ENCODE data around the gene NKPD1.

NKPD1 gene

DNA sequence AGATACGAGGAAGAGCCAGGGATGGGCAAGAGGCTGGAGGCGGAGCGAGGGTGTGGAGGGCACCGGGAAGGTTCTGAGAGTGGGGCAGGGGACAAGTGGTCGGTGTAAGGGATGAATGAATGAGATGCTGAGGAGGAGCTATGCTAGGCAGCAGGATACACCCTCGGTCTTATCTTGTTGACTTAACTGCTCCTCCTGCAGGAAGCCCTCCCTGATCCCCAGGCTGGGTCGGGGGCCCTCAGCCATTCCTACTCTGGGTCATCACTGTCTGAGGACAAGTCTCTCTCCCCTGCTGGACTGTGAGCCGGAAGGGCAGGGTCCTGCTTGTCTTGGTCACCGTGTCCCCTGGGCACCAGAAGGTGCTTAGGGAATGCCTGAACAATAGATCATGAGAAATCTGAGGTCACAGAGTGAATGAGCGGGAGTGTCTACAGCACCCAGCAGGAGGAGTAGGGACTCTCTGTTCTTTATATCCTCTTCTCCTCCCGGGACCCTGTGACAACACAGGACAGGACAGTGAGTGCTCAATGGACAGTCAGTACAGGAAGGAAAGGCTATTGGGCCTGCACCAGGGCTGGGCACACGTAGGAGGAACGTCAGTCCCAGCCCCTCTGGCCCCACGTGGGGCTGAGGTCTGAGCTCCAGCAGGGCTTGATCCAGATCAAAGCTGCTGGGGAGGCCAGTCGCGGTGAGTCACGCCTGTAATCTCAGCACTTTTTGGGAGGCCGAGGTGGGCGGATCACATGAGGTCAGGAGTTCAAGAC is 6.5 kb downstream of the NKPD1 start:
- no peak for DNase-seq (ENCODE audit: low spot score)

DNA sequence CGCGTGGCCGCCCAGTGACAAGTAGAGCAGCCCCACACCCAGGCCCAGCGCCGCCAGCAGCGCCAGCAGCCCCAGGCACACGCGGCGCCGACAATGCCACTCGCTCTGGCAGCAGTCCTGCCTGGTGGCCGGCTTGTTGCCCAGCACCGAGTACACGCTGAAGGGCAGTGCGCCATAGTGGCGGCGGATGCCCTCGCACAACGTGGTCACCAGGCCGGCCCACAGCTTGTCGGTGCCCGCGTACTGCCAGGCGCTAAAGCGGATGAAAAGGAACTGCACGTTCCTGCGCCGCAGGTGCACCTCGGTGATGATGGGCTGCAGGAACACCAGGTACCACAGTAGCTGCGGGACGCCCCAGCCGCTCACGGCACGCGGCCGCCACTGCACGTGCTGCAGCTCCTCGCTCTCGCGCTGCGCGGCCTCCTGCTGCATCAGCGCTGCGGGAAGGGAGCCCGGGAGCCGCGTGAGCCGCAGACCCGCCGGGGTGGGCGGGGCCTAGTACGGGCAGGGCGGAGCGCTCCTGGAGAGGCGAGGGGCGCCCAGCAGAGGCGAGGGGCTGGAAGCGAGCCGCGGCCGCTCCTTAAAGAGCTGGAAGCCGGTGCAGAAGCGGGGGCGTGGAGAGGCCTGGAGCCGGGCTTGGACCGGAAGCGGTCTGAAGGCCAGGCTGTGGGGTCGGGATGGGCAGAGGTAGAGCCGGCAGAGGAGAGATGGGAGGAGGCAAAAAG is 7.3 kb downstream of the NKPD1 start:
- no peak for DNase-seq (ENCODE audit: low spot score)

DNA sequence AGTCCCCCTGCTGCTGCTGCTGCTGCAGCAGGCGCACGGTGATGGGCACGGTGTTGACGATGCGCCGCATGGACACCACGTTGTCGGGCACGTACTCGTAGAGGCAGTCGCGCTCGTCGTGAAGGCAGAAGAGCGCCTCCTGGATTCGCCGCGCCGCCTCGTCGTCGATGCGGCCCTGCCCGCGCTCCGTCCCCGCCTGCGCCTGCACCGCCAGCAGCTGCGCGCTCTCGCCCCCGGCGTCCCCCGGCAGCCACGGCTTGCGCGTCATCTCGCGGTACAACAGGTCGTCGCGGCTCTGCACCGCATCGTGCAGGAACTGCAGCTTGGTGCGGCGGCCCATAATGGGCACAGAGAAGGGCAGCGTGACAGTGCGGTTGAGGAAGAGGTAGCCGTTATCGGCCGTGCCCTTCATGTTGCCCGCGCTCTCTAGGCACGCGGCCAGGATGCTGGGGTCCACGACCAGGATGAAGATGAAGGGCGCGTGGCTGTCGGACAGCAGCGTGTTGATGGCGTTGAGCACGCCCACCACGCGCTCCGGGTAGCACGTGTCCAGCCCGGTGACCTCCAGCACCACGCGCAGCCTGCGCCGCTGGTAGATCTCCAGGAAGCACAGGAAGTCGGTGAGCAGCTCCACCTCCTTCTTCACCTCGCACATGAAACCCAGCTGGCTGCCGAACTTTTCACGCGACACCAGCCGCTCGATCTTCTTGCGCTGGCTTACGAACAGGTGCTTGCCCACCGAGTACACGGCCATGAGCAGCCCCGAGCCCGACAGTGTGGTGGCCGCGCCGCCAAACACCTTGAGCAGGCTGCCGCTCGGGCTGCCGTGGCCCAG is 8.1 kb downstream of the NKPD1 start:
- DNase-seq (ENCODE audit: low spot score): no peak

DNA sequence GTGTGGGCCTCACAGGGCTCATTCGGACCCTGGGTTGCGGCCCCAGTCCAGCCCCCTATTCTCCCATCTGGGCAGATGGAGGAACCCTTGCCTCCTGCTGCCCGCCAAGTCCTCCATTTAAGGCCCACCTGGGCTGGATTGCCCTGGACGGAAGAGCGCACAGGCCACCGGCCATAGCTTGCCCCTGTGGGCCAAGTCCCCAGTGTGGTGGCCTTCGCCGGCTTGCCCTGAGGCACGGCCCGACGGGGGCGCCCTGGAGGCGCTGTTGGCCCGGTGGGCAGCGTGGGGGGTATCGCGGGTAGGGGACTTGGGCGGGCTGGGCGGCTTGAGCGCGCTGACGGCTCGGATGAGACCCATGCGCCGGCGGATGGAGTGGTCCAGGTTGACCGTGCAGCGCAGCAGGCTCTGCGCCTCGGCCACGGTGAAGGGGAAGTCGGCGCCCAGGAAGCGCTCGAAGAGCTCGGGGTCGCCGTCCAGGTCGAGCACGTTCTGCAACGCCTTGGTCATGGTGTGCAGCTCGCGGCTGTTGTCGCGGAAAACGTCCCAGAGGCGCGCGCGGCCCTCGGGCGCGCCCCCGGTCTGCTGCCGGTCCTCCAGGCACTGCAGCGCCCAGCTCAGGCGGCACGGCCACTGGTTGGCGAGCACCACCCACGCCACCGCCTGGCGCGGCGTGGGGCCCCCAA is 8.8 kb downstream of the NKPD1 start:
- DNase-seq (ENCODE audit: low spot score): no peak

DNA sequence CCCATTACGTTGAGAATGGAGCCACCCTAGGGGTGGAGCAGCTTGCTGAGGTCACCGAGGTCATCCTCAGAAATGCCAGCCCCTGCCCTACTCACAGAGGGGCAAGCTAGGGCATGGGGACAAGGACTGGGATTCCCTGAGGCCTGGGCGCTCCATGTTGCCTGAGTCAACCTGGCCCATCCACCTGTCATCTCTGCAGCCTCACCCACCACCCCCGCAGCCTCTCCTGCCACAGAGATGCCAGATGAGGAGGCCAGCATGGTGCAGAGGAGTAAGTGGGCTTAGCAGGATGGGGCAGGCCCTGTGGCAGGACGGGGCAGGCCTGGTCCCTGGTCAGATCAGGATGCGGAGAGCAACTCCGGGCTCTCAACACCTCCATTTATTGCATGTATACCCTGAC is 9.5 kb downstream of the NKPD1 start:
- DNase-seq (ENCODE audit: low spot score): no peak

DNA sequence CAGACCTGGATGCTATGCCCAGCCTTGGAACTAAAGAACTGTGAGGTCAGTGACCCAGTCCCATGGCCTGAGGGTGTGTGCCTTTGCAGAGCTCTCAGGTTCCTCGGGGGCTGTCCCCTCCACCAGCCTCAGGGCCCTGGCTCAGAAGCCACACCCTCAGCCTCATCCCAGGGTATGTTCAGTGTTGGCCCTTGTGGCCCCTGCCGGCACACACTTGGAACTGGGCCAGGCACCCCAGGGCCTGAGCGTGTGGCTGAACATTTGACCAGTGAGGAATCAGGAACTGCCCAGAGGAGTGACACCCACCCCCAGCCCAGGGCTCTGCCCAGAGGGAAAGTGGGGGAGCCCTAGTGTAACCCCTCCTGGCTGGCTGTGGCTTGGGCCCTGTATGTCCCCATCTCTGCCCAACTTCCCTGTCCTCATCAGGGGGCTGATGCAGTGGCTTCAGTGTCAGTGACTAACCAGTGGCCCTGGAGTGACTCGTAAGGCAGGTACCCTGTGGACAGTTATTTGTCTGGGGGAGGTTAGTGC is 10.0 kb downstream of the NKPD1 start:
- DNase-seq (ENCODE audit: low spot score): no peak

DNA sequence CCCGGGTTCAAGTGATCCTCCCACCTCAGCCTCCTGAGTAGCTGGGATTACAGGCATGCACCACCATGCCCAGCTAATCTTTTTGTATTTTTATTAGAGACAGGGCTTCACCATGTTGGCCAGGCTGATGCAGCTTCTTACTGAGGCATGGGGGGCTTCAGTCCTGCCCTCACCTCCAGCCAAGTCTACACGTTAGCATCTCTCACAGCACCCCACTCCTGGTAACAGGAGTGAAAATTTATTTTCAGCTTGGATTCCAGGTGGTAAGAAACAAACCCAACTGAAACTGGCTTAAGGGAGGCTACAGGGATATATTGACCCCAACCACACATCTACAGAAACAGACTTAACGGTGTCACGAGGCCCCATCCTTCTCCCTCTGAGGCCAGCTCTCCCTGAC is 10.6 kb downstream of the NKPD1 start:
- no peak for DNase-seq (ENCODE audit: low spot score)

DNA sequence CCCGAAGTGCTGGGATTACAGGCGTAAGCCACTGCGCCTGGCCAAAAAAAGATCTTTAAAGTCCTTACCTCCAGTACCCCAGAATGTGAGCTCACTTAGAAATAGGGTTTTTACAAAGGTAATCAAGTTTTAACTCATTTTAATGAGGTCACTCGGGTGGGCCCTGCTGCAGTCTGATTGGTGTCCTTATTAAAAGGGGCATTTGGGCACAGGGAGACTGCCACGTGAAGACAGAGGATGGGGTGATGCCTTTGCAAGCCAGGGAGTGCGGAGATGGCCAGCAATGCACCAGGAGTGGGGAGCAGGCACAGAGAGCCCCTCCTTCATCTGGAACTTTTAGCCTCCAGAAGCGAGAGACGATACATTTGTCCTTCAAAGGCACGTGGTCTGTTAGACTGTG is 11.7 kb downstream of the NKPD1 start:
- no peak for DNase-seq (ENCODE audit: low spot score)

DNA sequence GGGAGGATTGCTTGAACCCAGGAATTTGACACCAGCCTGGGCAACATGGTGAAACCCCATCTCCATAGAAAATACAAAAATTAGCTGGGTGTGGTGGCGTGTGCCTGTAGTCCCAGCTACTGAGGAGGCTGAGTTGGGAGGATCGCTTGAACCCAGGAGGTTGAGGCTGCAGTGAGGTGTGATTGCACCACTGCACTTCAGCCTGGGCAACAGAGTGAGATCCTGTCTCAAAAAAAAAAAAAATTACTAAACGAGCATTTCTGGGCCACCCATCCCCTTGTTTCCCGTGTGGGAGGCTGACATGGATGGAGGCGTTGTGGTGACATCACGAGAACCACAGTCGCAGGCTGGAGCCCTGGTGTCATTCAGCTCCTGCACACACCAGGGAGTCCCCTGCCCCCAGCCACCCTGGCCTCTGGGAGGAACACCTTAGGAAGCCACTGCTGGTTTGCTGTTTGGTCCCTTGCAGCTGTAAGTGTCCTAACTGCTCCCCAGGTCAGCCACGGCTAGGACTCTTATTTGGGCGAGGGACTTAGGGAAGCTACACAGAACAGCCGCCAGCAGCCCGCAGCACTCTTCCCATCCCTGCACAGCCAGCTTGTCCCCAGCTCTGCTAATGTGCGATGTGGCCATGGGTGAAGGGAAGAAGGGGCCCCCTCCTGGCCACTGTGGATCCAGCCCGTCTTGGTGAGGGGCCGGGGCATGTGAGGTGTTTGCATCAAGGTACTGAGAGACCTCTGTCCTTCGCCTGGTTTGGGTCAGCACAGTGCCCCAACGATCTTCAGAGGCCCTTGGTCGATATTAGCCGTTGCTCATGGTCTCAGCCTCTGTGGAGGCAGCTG is 12.7 kb downstream of the NKPD1 start:
- no peak for DNase-seq (ENCODE audit: low spot score)

DNA sequence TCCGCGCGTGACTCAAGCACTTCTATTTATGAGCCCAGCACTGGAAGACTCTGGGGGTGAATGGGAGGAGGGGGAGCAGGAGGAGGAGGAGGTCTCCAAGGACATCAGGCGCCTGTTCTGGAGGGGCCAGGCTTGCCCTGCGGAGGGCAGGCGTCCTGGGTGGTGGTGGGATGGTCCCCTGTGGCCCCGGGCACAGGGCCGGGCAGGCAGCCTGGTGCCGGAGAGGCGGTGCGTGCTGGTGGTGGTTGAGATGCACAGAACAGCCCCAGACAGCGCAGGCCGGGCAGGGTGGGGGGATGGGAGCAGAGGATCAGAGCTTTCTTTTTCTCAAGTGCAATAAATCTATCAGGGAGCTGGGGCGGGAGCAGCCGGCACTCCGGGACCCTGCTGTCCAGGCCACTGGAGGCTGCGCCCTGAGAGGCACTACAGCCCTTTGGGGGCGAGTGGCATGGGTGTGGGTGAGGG is 14.0 kb downstream of the NKPD1 start:
- DNase-seq (ENCODE audit: low spot score): no peak

DNA sequence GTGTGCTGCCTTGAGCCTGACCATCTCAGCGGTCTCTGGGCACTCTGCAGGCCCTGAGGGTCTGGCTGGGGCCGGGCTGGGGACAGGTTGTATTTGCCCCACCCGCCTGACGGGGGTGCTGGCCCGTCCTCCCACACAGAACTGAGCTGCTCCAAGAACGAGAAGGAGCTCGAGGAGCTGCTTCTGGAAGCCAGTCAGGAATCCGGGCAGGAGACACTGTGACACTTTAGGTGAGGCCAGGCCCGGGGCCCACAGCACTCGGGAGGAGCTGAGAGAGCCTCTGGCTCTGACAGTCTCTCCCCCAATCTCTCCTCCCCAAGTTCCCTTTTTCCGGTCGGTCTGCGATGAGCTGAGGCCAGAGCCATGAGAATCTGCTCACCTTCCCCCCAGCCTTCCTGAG is 14.5 kb downstream of the NKPD1 start:
- DNase-seq (ENCODE audit: low spot score): no peak

DNA sequence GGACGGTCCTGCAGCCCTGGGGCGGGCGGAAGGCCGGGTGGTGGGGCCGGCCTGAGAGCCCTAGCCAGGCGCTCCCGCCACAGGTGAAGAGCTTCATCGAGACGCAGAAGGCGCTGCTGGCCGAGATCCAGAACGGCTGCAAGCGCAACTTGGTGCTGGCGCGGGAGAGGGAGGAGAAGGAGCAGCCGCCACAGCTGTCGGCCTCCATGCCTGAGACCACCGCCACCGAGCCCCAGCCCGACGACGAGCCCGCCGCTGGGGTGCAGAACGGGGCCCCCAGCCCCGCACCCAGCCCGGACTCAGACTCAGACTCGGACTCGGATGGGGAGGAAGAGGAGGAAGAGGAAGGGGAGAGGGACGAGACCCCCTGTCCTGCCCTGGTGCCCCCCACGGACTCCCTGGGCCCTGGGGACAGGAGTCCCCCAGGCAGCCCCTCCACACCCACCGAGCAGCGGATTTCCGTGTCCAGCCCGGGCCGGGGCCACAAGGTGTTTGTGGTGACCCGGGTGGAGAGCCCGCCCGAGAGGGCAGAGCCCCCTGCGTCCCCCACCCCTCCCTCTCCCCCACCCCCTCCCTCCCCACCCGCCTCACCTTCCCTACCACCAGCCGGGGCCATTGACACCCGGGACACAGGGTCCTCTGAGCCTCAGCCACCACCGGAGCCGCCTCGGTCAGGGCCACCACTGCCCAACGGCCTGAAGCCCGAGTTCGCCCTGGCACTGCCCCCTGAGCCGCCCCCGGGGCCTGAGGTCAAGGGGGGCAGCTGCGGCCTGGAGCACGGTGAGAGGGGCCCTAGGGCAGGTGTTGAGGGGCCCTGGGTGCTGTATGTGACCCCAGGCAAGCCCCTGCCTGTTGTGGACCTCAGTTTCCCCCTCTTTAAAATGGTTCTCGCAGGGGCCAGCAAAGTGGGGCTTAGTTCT is 15.3 kb downstream of the NKPD1 start:
- no peak for DNase-seq (ENCODE audit: low spot score)

DNA sequence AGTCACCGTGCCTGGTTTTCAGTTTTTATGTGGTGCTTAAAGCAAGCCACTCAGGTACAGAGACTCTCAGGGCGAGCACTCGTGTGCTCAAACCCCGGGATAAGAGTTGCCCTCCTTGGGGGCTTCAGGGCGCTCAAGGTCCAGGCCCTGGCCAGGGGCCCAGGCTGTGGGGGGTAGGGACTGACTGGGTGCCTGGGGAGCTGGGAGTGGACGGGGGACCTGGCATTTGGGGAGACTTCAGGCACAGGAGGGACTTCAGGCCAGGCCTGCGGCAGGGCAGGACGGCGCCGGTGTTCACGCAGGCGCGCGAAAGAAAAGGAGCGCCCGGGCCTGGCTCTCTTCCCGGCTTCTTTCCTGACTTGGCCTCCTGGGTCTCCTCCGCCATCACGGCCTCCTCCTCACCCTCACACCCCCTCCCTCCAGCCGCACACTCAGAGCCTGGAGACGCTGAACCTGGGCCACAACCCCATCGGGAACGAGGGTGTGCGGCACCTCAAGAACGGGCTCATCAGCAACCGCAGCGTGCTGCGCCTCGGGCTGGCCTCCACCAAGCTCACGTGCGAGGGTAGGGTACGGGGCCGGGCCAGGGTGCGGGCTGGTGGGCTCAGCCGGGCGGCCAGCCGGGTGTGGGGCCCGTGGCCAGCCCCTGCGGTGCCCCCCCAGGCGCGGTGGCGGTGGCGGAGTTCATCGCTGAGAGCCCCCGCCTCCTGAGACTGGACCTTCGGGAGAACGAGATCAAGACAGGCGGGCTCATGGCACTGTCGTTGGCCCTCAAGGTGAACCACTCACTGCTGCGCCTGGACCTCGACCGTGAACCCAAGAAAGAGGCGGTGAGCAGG is 16.1 kb downstream of the NKPD1 start:
- DNase-seq (ENCODE audit: low spot score): no peak

DNA sequence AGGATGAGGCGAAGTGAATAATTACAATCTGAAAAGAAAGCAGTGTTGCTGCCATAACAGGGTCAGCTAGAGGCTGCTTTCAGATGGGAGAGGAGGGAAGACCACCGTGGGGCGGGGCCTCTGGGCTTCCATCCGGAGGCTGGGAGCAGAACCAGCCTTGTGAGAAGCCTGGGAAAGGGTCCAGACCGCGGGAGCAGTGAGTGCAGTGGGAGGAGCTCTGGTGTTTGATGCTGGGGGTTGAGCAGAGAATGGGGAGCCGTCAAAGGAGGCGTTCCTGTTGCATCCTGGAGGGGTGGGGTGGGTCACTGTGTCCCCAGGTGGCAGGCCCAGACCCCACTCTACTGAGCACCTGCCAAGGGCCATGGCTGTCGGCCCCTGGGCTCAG is 18.1 kb downstream of the NKPD1 start:
- no peak for DNase-seq (ENCODE audit: low spot score)

DNA sequence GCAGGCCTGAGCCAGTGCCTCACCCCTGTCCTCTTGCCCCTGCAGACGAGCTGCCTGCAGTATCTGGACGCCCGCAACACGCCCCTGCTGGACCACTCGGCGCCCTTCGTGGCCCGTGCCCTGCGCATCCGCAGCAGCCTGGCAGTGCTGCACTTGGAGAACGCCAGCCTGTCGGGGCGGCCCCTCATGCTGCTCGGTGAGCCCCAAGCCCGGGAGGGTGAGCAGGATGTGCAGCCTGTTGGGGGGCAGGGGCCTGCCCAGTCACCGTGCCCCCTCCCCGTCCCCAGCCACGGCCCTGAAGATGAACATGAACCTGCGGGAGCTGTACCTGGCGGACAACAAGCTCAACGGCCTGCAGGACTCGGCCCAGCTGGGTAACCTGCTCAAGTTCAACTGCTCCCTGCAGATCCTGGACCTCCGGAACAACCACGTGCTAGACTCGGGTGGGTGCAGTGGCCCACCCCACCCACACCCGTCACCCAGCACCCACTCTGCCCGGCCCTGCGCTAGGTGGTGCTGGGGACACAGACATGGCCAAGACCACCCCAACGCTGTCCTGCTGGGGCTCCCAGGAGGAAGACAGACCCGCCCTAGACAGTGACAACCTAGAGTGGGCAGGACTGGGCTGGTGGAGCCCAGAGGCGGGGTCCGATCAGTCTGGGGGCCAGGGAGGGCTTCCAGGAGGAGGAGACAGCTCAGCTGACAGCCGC is 18.6 kb downstream of the NKPD1 start:
- DNase-seq (ENCODE audit: low spot score): no peak

DNA sequence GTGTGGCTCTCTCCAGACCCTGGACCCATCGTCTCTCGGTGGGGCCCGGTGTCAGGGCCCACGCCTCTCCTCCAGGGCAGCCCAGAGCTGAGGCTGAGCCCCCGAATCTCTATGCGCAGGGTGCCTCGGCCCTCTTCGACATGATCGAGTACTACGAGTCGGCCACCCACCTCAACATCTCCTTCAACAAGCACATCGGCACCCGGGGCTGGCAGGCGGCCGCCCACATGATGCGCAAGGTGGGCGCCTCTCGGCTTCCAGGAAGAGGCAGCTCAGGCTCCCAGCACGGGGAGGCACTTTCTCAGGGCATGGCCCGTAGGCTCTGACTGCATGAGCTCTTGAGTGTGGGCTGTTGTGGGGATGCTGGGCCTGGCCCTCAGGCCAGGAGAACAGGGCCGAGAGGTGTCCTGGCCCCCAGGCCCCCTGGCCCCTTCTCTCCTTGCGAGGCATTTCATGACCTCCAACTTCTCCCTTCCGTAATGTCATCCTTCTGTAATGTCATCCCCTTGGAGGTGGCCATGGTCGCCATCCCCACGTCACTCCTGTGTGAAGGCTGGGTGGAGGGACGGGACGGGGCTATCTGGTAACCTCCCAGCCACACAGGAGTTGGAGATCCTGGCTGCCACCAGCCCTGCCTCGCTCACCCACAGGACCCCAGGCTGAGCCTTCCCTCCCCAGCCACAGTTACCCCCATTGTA is 19.4 kb downstream of the NKPD1 start:
- DNase-seq (ENCODE audit: low spot score): no peak

DNA sequence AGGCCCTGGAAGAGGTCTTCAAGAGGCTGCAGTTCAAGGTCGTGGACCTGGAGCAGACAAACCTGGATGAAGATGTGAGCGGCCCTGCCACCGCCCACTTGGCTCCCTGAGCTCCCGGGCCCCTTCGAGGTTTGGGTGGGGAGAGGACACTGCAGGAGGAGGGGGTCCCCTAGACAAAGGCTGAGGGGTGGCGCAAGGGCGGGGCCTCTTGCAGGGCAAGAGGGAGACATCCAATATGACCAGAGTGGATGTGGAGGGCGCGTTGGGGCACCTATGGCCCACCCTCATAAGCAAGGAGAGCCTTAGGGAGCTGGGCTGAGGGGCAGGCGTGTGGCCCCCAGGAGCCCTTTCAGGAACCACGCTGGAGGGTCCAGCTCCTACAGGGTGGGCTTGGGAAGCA is 20.2 kb downstream of the NKPD1 start:
- DNase-seq (ENCODE audit: low spot score): no peak

DNA sequence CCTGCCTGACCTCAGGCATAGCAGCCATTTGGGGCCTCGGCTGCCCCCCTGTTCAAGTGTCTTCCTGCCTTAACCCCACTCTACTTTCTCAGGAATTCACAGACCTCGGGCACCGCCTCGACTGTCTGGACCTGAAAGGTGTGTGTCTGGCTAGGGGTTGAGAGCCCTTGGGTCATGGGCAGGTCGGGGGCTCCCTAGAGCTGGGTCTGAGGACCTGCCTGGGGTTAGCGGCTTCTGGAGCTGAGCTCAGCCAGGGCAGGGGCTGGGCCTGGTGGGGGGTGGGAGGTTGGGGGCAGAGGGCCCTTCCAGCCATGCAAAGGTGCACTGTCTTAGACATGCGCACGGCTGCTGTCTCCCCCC is 20.7 kb downstream of the NKPD1 start:
- no peak for DNase-seq (ENCODE audit: low spot score)

Data from hematopoietic multipotent progenitor cell treated with erythropoietin and hydrocortisone succinate and interleukin-3 and kit ligand, for 15 days (in vitro differentiated cells).